HG03354 (cell line): ENCODE data around the gene FTO.

Source experiments
- ATAC-seq: cut with Tn5 transposase; IDR thresholded peaks from one replicate; pipeline ENCODE4 v1.9.1; 2021; ENCODE audit warnings: mild to moderate bottlenecking; ENCODE audit not compliant: unreplicated experiment, poor library complexity, severe bottlenecking

Gene FTO

DNA sequence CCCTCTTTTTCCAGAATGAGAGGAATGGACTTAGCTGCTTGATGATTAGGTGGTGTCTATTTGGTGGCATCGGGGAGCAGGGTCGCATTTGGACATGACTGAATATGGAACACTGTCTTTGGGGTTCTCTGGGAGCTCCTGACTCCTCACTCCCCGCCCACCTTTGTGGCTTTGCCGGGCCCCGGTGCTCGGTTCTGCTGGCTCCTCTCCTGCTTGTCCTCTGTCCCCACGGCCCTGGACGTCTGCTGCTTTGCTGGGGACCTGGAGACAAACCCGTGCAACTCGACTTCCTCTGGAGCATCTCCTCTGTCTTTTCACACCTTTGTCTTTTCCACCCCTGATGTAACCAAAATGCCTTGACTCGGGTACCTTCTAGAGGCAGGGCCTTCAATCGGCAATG, 446.9 kb downstream of the FTO start:
- ATAC-seq: no peak

- ATAC-seq: no peak
These were observed 448.6 kb downstream of the FTO start for GRCh38 chr16:54152362-54153239.

- ATAC-seq: no peak
These were observed 449.4 kb downstream of the FTO start for GRCh38 chr16:54153240-54153934.

- no peak for ATAC-seq
These were observed 452.4 kb downstream of the FTO start for GRCh38 chr16:54156349-54156748.

- ATAC-seq: no peak
These were observed 455.0 kb downstream of the FTO start for GRCh38 chr16:54158986-54159385.

DNA sequence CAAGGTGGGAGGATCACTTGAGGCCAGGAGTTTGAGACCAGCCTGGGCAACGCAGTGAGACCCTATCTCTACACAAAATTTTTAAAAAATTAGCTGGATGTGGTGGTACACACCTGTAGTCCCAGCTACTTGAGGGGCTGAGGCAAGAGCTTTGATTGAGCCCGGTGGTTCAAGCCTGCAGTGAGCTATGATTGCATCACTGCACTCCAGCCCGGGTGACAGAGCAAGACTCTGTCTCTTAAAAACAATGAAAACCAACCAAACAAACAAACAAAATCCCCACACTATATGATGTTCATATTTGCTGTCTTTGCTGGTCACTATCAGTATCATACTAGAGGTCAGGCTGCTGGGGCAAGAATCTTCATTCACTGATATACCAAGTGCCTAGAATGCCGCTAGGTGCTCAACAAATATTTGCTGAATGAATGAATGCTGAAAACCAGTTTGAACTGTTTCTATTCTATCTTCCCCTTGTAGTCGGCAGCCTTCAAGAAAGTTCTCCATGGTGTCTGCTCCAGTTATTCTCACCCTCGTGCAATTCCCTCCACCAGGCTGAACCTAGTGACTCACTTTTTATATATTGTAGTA, 455.6 kb downstream of the FTO start:
- ATAC-seq: no peak

DNA sequence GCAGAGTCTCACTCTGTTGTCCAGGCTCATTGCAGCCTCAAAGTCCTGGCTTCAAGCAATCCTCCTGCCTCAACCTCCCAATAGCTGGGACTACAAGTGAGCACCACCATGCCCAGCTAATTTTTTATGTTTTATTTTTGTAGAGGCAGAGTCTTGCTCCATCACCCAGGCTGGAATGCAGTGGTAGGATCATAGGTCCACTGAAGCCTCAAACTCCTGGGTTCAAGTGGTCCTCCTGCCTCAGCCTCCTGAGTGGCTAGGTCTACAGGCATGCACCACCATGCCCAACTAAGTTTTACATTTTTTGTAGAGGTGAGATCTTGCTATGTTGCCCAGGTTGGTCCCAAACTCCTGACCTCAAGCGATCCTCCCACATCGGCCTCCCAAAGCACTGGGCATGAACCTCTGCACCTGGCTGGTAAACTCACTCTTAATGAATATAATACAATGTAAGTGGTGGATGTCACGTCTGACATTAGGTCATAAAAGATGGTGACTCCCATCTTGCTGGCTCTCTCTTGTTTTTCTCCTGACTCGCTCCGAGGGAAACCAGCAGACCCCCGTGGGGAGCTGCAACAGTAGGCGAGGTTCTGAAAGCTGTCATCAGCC, 456.4 kb downstream of the FTO start:
- ATAC-seq: no peak

- no peak for ATAC-seq
These were observed 457.3 kb downstream of the FTO start for GRCh38 chr16:54160939-54161897.

- ATAC-seq: no peak
These were observed 459.4 kb downstream of the FTO start for GRCh38 chr16:54163197-54163843.

DNA sequence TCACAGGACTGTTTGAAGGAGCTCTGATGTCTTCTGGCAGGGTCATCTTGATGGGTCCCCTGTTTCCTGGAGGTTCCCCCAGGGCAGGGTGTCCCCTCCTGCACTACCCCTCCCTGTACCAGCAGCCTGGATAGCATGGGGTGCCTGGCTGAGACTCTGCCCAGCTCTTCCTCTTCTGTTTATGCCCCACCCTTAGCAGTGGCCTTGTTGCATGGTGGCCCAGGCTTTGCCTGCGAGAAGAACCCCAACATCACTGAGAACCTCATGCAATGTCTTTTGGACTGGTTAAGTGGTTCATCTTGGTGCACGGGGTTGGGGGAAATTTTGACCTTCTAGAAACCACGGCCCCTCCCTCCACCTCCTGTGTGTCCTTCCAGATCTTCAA, 460.8 kb downstream of the FTO start:
- no peak for ATAC-seq

DNA sequence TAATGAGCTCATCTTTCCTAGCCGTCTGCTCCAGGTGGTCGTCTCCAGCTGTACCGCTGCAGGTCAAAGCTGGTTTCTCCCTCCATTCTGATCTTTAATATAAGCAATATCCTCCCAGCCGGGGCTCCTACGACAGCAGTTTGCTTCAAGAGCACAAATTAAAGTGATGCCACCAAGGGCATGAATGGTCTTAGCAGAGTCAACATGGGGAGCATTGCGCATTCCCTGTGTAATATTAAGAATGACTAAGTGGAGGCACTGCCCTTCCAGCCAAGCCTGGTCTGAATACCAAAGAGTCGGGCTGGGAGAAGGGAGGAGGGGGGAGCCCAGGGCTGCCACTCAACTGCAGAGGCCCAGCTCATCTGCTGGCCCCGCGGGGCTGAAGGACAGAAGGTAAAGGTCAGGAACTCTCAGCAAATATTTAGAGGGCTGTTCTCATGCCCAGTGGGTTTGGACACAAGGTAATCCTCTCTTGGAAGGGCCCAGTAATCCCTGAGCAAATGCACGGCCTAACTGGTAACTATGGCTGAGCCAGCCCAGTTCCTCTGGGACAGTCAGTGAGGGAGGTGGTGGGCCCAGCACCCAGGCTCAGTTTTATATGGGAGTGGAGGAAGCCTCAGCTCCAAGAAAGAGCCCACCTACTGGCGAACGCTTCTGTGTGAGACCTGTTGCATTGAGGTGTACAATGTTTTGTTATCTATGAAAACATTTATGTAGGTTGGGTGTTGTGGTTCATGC, 461.4 kb downstream of the FTO start:
- ATAC-seq: no peak

GRCh38 chr16:54165912-54166865, 462.2 kb downstream of the FTO start:
- no peak for ATAC-seq

GRCh38 chr16:54169112-54169511, 465.2 kb downstream of the FTO start:
- no peak for ATAC-seq

DNA sequence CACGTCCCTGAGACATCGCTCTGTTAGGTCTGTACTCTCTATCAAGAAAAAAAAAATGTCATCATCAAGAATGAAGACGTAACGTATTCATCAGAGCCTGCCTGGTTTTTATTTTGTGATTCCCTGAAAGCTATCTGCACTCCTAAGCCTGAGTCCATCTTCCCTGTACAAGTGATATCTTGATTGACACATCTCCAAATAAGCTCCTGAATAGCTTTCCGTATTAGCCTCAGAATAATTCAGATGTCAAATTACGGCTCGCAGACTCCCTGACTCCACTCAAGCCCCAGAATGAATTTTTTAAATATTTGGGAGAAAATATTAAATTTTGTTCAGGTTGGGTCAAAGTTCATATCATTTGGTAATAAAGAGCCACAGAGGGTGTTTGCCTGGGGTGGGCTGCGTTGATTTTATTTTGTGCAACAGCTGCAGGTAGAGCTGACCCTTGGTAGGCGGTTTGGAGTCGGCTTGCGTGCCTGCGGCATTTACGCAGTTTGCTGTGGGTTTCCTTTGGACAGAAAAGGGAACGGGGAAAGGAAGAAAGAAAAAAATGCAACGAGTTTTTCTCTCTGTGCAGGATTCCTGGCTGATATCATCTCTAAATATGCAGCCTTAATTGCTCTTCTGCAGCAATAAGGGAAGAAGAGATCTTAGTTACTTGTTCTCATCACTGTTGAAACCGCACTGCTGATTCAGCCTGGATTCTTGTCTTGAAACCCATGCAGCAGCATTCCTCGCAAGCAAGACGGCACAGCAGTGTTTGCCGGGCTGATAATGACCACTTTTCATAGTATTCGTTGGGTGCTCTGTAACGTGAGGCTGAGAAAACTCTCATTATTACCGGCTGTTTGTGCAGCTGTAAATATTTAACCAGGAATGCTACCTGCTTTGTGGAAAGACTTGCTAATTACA, 467.9 kb downstream of the FTO start:
- ATAC-seq: no peak

DNA sequence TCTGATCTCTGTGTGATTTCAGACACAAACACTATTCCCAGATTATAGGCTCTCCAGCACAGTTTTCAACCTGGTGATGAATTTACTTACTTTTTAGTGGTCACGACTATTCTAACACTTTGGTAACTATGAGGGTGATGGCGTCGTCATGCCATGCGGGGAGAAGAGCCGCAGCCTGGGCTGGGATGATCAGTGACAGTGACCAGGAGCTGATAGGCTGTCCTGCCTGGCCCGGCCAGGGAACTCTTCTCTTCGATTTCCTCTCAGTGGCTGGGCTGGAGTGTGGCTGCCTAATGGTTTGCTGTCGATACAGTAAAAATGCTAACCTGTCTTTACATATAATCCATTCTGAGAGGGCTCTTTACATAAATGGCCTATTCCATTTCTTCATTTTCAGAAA, 469.5 kb downstream of the FTO start:
- no peak for ATAC-seq

- no peak for ATAC-seq
These were observed 470.2 kb downstream of the FTO start for GRCh38 chr16:54174201-54174600.
